ENCODE results near the gene SLC1A4. TPM values are rescaled to one million over a fixed set of nuclear protein-coding genes. Genes with fewer than 3 reads are reported as not detected.

SLC1A4 gene
- total and polyA plus RNA-seq, 2 of the 4 experiments (the other 2 are of a cell fraction), result 6.8 to 8.1 TPM

- Histone ChIP-seq H2AK5ac (ENCODE audit: low read depth, low read length) (no peak overlapping the region), H2BK120ac (ENCODE audit: low read depth, low read length) (no peak overlapping the region), H2AK9ac (replicated peaks; ENCODE audit: low read depth, low read length, poor library complexity) (no peak overlapping the region), H3K56ac (ENCODE audit: extremely low read depth, insufficient read depth, low read length) (no peak overlapping the region), H3K27me3 (ENCODE audit: control insufficient read depth, insufficient read depth, low read length) (peaks cover 6% of the 10 kb centered on the region), H4K5ac (ENCODE audit: low read depth, low read length) (no peak overlapping the region), H3K36me3 (ENCODE audit: control insufficient read depth, insufficient read depth, low read length) (no peaks in the 10 kb centered on the region), H3K18ac (ENCODE audit: low read depth, low read length) (no peak overlapping the region), H2BK5ac (ENCODE audit: low read depth, low read length, poor library complexity, severe bottlenecking) (no peak overlapping the region), H4K91ac (ENCODE audit: insufficient read depth, low read depth, low read length) (no peak overlapping the region), H3K4me2 (ENCODE audit: low read depth, low read length) (no peak overlapping the region), H2BK15ac (ENCODE audit: low read depth, low read length) (no peak overlapping the region), H3K9me1 (ENCODE audit: insufficient read depth, low read length) (0 out of 2 replicates have a peak, but pooled peaks cover 2% of the 10 kb centered on the region), H4K8ac (ENCODE audit: low read depth in 2 of 2, low read length in 2 of 2) (no peak overlapping the region), H3K9ac (ENCODE audit: low read depth, low read length) (no peak overlapping the region), H3K9me3 (ENCODE audit: control insufficient read depth, insufficient read depth, low read length) (peaks cover 6% of the 10 kb centered on the region), H2BK20ac (ENCODE audit: low read depth, low read length) (no peak overlapping the region), H3K79me1 (ENCODE audit: low read depth in 1 of 2, low read length in 2 of 2) (no peaks in the 10 kb centered on the region), H3K4ac (ENCODE audit: low read depth, low read length) (no peak overlapping the region), H4K20me1 (ENCODE audit: insufficient read depth, low read length) (no peaks in the 10 kb centered on the region), H3K27ac (ENCODE audit: insufficient read depth, low read length) (no peak overlapping the region), H3K4me3 (ENCODE audit: insufficient read depth, low read depth, low read length) (no peak overlapping the region), H2AFZ (replicated peaks; ENCODE audit: low read length, poor library complexity) (no peak overlapping the region), H3K4me1 (ENCODE audit: control insufficient read depth, insufficient read depth, low read length) (no peaks in the 10 kb centered on the region), H3K14ac (replicated peaks; ENCODE audit: low read depth, low read length) (no peak overlapping the region), H3K23ac (ENCODE audit: low read depth, low read length) (no peak overlapping the region)
- no TSS peak for BruUV-seq (replicated peaks)
- ATAC-seq (ENCODE audit: low read depth) (no peak), DNase-seq (no peak)
- dilution Hi-C loops (cut with HindIII; ENCODE audit: low sequenced_read_pairs, unreplicated experiment), result no loop called here
- WGBS, 2 experiments (ENCODE audit: extremely low coverage in 2 of 2, insufficient read length in 1 of 2), result 79% methylated on average over 2 of the region's 7 CpGs; no CpG with 5 or more reads in 1 of the 2 experiments
- intact Hi-C loops (cut with micrococcal nuclease), result loop anchor here (5.0 to 10.0 kb wide), 3 partner anchors 52 to 457 kb away; no protein-coding TSS in a partner anchor
- POLR2A ChIA-PET (ENCODE audit: unreplicated experiment), result no interaction called here
- CTCF ChIA-PET, result no interaction called here
- TF ChIP-seq ELK1 (IDR thresholded peaks at IDR 0.05; ENCODE audit: borderline replicate concordance, low read depth, low read length) (no peak), NFE2L2 (IDR thresholded peaks at IDR 0.05; ENCODE audit: low read depth, low read length) (no peak)
- in situ Hi-C loops (cut with MboI; ENCODE audit: low sequenced_read_pairs), result loop anchor here (5.0 to 25.0 kb wide), 3 partner anchors 127 to 707 kb away; no protein-coding TSS in a partner anchor
Observed at GRCh38 chr2:65044097-65044735, 55.0 kb downstream of the SLC1A4 start.

Data from IMR-90 (cell line).